GM18951 (cell line): ENCODE measurements around the gene DES.

Source experiments
- POLR2A ChIP-seq: IDR thresholded peaks from 4 replicates; pipeline ENCODE4 v1.6.1; 2011; ENCODE audit warnings: mild to moderate bottlenecking; ENCODE audit not compliant: insufficient read length, insufficient read depth; ENCODE audit errors: extremely low read depth
- in situ Hi-C: fragments of 300-500 bp; cut with MboI; formaldehyde crosslinking; loops from one replicate; pipeline ENCODE4 v1.12.0; 2022; ENCODE audit warnings: low sequenced_read_pairs, mixed read lengths, inconsistent platforms; ENCODE audit not compliant: unreplicated experiment

Gene DES

DNA sequence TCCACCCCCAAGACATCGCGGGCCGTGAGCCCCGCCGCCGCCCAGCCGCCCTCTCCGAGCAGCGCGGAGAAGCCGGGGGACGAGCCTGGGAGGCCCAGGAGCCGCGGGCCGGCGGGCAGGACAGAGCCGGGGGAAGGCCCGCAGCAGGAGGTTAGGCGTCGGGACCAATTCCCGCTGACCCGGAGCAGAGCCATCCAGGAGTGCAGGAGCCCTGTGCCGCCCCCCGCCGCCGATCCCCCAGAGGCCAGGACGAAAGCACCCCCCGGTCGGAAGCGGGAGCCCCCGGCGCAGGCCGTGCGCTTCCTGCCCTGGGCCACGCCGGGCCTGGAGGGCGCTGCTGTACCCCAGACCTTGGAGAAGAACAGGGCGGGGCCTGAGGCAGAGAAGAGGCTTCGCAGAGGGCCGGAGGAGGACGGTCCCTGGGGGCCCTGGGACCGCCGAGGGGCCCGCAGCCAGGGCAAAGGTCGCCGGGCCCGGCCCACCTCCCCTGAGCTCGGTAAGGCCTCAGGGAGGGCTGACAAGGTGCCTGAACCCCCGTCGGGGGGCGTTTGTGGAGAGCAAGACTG is 30.7 kb downstream of the DES start:
- in situ Hi-C loops: no loop called here

DNA sequence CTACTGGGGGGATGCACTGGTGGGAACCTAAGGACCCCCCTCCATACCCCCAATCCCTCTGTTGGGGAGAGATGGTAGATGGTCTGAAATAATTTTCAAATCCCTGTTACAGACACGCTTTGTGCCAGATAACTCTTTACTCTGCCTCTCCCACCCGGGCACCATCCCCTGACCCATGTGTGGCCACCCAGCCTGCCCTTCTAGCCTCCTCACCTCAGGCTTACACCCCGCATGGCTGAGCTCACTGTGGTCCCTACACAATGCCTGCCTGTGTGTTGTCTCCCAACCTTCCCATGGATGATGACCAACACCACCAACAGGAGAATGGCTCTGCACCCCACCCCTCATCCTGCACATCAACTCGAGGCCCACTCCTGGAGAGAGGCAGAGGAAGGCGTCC is 31.4 kb downstream of the DES start:
- in situ Hi-C loops: no loop called here
- no peak for TF ChIP-seq POLR2A

More for the DNA sequence above, 30.7 kb downstream of the DES start:
- TF ChIP-seq POLR2A: no peak

- in situ Hi-C loops: no loop called here
- TF ChIP-seq POLR2A: no peak
Measured at GRCh38 chr2:219451661-219452360, 33.6 kb downstream of the DES start.

DNA sequence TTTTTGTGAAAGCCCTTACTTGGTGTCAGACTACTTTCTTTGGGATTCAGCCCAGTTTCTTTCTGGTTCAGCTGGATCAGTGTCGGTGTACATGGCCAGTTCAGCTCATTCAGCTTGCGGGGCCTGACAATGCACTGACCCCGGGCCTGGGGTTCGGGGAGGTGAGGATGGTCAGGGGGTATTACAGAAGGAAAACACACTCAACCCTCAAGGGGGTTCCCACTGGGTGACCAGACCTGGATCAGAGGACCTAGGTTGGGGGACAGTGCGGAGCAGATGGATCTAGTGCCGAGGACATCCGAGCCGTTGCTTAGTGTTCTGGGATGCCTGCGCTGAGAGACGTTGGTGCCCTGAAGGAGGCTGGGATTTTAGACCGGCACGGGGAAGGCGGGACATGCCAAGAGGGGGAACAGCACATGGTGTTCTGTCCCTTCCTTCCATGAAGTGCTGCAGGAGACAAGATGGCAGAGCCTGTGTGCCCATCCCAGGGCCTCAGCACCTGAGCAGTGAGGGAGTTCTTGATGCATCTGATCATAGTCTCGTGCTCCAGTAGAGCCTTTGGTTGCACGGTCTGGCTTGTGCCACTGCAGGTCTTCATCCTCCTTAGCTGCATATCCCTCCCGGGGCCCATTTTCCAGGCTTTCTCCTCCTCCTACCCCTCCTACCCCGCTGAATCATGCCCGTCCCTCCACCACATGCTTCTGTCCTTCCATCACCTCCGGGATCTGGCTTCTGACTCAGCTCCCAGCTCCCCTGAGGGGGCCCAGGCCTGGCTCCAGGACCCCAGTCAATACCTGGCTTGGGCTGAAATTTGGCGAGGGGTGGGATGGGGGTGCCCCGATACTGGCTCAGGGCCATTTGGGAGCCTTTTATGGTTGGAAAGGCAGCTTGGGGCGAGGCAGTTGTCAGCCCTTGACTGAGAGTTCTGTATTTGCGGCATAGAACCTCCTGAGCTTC is 34.5 kb downstream of the DES start:
- TF ChIP-seq POLR2A: no peak
- in situ Hi-C loops: no loop called here

GRCh38 chr2:219453671-219454590 is 35.8 kb downstream of the DES start:
- in situ Hi-C loops: no loop called here
- TF ChIP-seq POLR2A: no peak

- no peak for TF ChIP-seq POLR2A
- in situ Hi-C loops: no loop called here
Measured at GRCh38 chr2:219455581-219455980, 37.4 kb downstream of the DES start.

DNA sequence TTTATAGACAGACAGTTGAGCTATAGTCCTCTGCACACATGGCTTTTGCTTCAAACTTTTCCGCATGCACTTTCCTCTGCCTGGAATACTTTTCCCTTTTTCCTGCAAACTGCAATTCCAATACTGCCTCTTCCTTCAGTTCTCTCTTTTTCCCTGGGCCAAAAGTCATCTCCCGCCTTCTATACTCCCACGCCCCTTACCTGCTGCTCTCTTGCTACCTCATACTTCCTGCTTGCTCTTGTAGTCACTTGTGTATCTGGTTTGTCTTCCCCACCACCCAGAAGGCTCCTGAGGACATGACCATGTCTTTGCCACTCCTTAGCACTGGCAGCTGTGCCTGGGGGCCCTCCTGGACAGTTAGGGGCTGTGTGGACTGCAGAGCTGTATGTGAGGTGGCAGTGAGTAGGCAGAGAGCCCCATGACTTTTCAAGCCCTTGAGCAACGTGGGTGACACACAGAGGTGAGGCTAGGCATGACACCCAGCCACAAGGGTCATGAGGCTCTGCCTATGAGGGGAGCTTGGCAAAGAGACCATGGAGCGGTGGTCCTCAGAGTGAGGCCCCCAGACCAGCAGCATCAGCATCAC is 39.7 kb downstream of the DES start:
- in situ Hi-C loops: no loop called here
- no peak for TF ChIP-seq POLR2A

- in situ Hi-C loops: no loop called here
Measured at GRCh38 chr2:219458996-219459395, 40.8 kb downstream of the DES start.

GRCh38 chr2:219459460-219460311 is 41.5 kb downstream of the DES start:
- in situ Hi-C loops: no loop called here
- TF ChIP-seq POLR2A: no peak

More at GRCh38 chr2:219458996-219459395, 40.8 kb downstream of the DES start:
- TF ChIP-seq POLR2A: no peak

DNA sequence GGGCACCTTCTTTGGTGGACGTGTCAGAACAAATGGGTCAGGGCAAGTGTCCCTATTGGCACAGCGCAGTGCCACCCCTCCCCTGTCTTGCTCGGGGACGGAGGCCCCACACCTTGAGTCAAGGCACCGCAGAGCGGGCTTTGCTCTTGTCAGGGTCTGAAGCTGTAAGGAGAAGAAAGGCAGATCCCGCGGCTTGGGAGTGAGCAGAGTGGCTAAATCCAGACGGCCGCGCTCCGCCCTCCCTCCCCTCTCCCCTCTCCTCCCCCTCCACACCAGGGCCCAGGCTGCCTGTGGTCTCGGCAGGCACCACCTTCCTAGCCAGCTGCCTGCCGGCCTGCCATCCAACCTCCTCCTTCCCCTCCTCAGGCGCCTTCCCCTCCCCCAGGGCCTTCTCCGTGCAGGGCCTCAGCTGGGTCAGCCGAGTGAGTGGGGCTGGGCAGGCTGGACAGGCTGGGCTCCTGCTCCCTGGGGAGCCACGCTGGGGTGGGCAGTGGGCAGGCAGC is 42.3 kb downstream of the DES start:
- TF ChIP-seq POLR2A: no peak
- in situ Hi-C loops: no loop called here

DNA sequence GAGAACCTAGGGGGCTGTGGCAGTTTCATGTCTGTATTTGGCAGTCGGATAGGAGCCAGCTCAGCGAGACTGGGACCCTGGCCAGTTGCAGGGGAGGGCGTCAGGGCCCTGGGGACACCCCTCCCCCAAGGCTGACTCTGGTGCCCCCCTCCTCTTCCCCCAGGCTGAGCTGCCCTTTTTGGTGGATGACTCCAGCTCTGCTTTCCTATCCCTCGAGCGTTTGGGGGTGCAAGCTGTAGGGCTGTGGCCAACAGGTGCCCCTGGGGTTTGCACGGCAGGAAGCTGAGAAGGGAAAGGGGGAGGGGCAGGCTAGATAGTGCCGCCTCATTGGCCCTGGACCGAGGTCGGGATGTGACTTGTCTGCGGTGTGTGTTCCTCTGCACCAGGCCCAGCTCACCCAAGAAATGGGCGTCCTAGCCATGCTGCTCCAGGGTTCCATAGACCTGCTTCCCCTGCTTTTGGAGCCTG is 42.9 kb downstream of the DES start:
- no peak for TF ChIP-seq POLR2A
- in situ Hi-C loops: no loop called here
